Body of pancreas (tissue), 4 donors: ENCODE results near the gene MYL11.

ENCODE experiments used
- CTCF ChIP-seq, 7 experiments: fragments of 450-650 bp in 4 of 7; fragments of 200-600 bp in 3 of 7; sonication (generic) in 3 of 7; IDR thresholded peaks; one replicate each; pipeline ENCODE4 v1.5.1; 2016 to 2019; ENCODE audit warnings: antibody characterized with exemption in 7 of 7
- POLR2A ChIP-seq, 3 donors: fragments of 450-650 bp; IDR thresholded peaks; one replicate each; pipeline ENCODE4 v1.6.1; 2016; ENCODE audit warnings: antibody characterized with exemption in 3 of 3, mild to moderate bottlenecking in 2 of 3

- TF ChIP-seq CTCF (IDR thresholded peaks at IDR 0.05) (no peak), POLR2A (IDR thresholded peaks at IDR 0.05) (no peak)
Measured at GRCh38 chr16:30335598-30336474, 38.8 kb upstream of the MYL11 start.
